Esophagus squamous epithelium (tissue), 4 donors: ENCODE results near the gene VIP.

Experiments
- CTCF ChIP-seq, 6 experiments: fragments of 450-650 bp in 4 of 6; fragments of 200-600 bp in 2 of 6; sonication (generic) in 2 of 6; IDR thresholded peaks; one replicate each; pipeline ENCODE4 v1.5.1; 2016 to 2019; ENCODE audit warnings: antibody characterized with exemption in 6 of 6, mild to moderate bottlenecking in 4 of 6, moderate library complexity in 4 of 6
- POLR2A ChIP-seq, 4 donors: fragments of 450-650 bp; IDR thresholded peaks; one replicate each; pipeline ENCODE4 v1.6.1; 2017; ENCODE audit warnings: antibody characterized with exemption in 4 of 4, mild to moderate bottlenecking in 4 of 4, moderate library complexity in 3 of 4

- TF ChIP-seq CTCF (IDR thresholded peaks at IDR 0.05) (no peak), POLR2A (IDR thresholded peaks at IDR 0.05) (no peak)
Measured at GRCh38 chr6:152794696-152795095, 44.1 kb downstream of the VIP start.
